ENCODE results near the gene RASGRP1.

The RASGRP1 gene

GRCh38 chr15:38576261-38576660, 11.6 kb upstream of the RASGRP1 start:
- peaks cover 2% of the 10 kb centered on the region; the same call in 1 of the 2 replicates for H3K9me3 ChIP-seq (ENCODE audit: control insufficient read depth, insufficient read depth, low read depth, low read length)
- no peak overlapping the region for H3K27ac ChIP-seq (ENCODE audit: low read depth, low read length)
- no peaks in the 10 kb centered on the region for H3K27me3 ChIP-seq (ENCODE audit: control insufficient read depth, insufficient read depth, low read length)
- H3K4me1 ChIP-seq (ENCODE audit: control insufficient read depth, insufficient read depth, low read length), result no peaks in the 10 kb centered on the region
- H3K4me3 ChIP-seq (ENCODE audit: low read depth, low read length), result no peak overlapping the region
- no peaks in the 10 kb centered on the region for H3K36me3 ChIP-seq (ENCODE audit: control insufficient read depth, insufficient read depth, low read length)
- H3K9ac ChIP-seq (ENCODE audit: low read length), result no peak overlapping the region

GRCh38 chr15:38565287-38565670, 665 bp upstream of the RASGRP1 start:
- H3K4me3 ChIP-seq (ENCODE audit: low read depth, low read length), result peak overlapping the region; percentile 62
- no peaks in the 10 kb centered on the region for H3K9me3 ChIP-seq (ENCODE audit: control insufficient read depth, insufficient read depth, low read depth, low read length)
- no peaks in the 10 kb centered on the region for H3K36me3 ChIP-seq (ENCODE audit: control insufficient read depth, insufficient read depth, low read length)
- H3K27ac ChIP-seq (ENCODE audit: low read depth, low read length), result no peak overlapping the region
- no peak overlapping the region for H3K9ac ChIP-seq (ENCODE audit: low read length)
- peaks cover 9% of the 10 kb centered on the region; the same call in 1 of the 2 replicates for H3K4me1 ChIP-seq (ENCODE audit: control insufficient read depth, insufficient read depth, low read length)
- H3K27me3 ChIP-seq (ENCODE audit: control insufficient read depth, insufficient read depth, low read length), result peaks cover 48% of the 10 kb centered on the region

GRCh38 chr15:38563723-38564519, 693 bp downstream of the RASGRP1 start:
- Histone ChIP-seq H3K9ac (ENCODE audit: low read length) (peak overlapping the region; percentile 67), H3K9me3 (ENCODE audit: control insufficient read depth, insufficient read depth, low read depth, low read length) (no peaks in the 10 kb centered on the region), H3K27me3 (ENCODE audit: control insufficient read depth, insufficient read depth, low read length) (peaks cover 48% of the 10 kb centered on the region), H3K27ac (ENCODE audit: low read depth, low read length) (no peak overlapping the region), H3K4me3 (ENCODE audit: low read depth, low read length) (peak overlapping the region; percentile 62), H3K36me3 (ENCODE audit: control insufficient read depth, insufficient read depth, low read length) (no peaks in the 10 kb centered on the region), H3K4me1 (ENCODE audit: control insufficient read depth, insufficient read depth, low read length) (peaks cover 9% of the 10 kb centered on the region; the same call in 1 of the 2 replicates)

GRCh38 chr15:38562278-38562677, 2.3 kb downstream of the RASGRP1 start:
- Histone ChIP-seq H3K27ac (ENCODE audit: low read depth, low read length) (no peak overlapping the region), H3K4me3 (ENCODE audit: low read depth, low read length) (no peak overlapping the region), H3K9ac (ENCODE audit: low read length) (no peak overlapping the region), H3K36me3 (ENCODE audit: control insufficient read depth, insufficient read depth, low read length) (no peaks in the 10 kb centered on the region), H3K27me3 (ENCODE audit: control insufficient read depth, insufficient read depth, low read length) (peaks cover 48% of the 10 kb centered on the region), H3K9me3 (ENCODE audit: control insufficient read depth, insufficient read depth, low read depth, low read length) (no peaks in the 10 kb centered on the region), H3K4me1 (ENCODE audit: control insufficient read depth, insufficient read depth, low read length) (peaks cover 9% of the 10 kb centered on the region; the same call in 1 of the 2 replicates)

GRCh38 chr15:38560456-38560926, 4.1 kb downstream of the RASGRP1 start:
- no peaks in the 10 kb centered on the region for H3K36me3 ChIP-seq (ENCODE audit: control insufficient read depth, insufficient read depth, low read length)
- H3K9me3 ChIP-seq (ENCODE audit: control insufficient read depth, insufficient read depth, low read depth, low read length), result no peaks in the 10 kb centered on the region
- H3K4me3 ChIP-seq (ENCODE audit: low read depth, low read length), result no peak overlapping the region
- peaks cover 30% of the 10 kb centered on the region for H3K27me3 ChIP-seq (ENCODE audit: control insufficient read depth, insufficient read depth, low read length)
- H3K9ac ChIP-seq (ENCODE audit: low read length), result no peak overlapping the region
- peaks cover 9% of the 10 kb centered on the region; the same call in 1 of the 2 replicates for H3K4me1 ChIP-seq (ENCODE audit: control insufficient read depth, insufficient read depth, low read length)
- no peak overlapping the region for H3K27ac ChIP-seq (ENCODE audit: low read depth, low read length)

GRCh38 chr15:38559636-38560307, 4.8 kb downstream of the RASGRP1 start:
- Histone ChIP-seq H3K9me3 (ENCODE audit: control insufficient read depth, insufficient read depth, low read depth, low read length) (no peaks in the 10 kb centered on the region), H3K4me3 (ENCODE audit: low read depth, low read length) (no peak overlapping the region), H3K4me1 (ENCODE audit: control insufficient read depth, insufficient read depth, low read length) (peaks cover 9% of the 10 kb centered on the region; the same call in 1 of the 2 replicates), H3K36me3 (ENCODE audit: control insufficient read depth, insufficient read depth, low read length) (no peaks in the 10 kb centered on the region), H3K27ac (ENCODE audit: low read depth, low read length) (no peak overlapping the region), H3K27me3 (ENCODE audit: control insufficient read depth, insufficient read depth, low read length) (peaks cover 23% of the 10 kb centered on the region), H3K9ac (ENCODE audit: low read length) (no peak overlapping the region)

GRCh38 chr15:38559131-38559530, 5.5 kb downstream of the RASGRP1 start:
- Histone ChIP-seq H3K27me3 (ENCODE audit: control insufficient read depth, insufficient read depth, low read length) (peaks cover 18% of the 10 kb centered on the region), H3K4me1 (ENCODE audit: control insufficient read depth, insufficient read depth, low read length) (peaks cover 9% of the 10 kb centered on the region; the same call in 1 of the 2 replicates), H3K9me3 (ENCODE audit: control insufficient read depth, insufficient read depth, low read depth, low read length) (no peaks in the 10 kb centered on the region), H3K36me3 (ENCODE audit: control insufficient read depth, insufficient read depth, low read length) (no peaks in the 10 kb centered on the region), H3K9ac (ENCODE audit: low read length) (no peak overlapping the region), H3K27ac (ENCODE audit: low read depth, low read length) (no peak overlapping the region), H3K4me3 (ENCODE audit: low read depth, low read length) (no peak overlapping the region)

GRCh38 chr15:38558372-38559059, 6.1 kb downstream of the RASGRP1 start:
- H3K4me3 ChIP-seq (ENCODE audit: low read depth, low read length), result no peak overlapping the region
- no peaks in the 10 kb centered on the region for H3K36me3 ChIP-seq (ENCODE audit: control insufficient read depth, insufficient read depth, low read length)
- H3K9me3 ChIP-seq (ENCODE audit: control insufficient read depth, insufficient read depth, low read depth, low read length), result no peaks in the 10 kb centered on the region
- no peak overlapping the region for H3K27ac ChIP-seq (ENCODE audit: low read depth, low read length)
- peaks cover 12% of the 10 kb centered on the region for H3K27me3 ChIP-seq (ENCODE audit: control insufficient read depth, insufficient read depth, low read length)
- peaks cover 6% of the 10 kb centered on the region; the same call in 1 of the 2 replicates for H3K4me1 ChIP-seq (ENCODE audit: control insufficient read depth, insufficient read depth, low read length)
- H3K9ac ChIP-seq (ENCODE audit: low read length), result no peak overlapping the region

GRCh38 chr15:38557921-38558320, 6.7 kb downstream of the RASGRP1 start:
- Histone ChIP-seq H3K27me3 (ENCODE audit: control insufficient read depth, insufficient read depth, low read length) (peaks cover 6% of the 10 kb centered on the region), H3K36me3 (ENCODE audit: control insufficient read depth, insufficient read depth, low read length) (no peaks in the 10 kb centered on the region), H3K27ac (ENCODE audit: low read depth, low read length) (no peak overlapping the region), H3K4me3 (ENCODE audit: low read depth, low read length) (no peak overlapping the region), H3K9me3 (ENCODE audit: control insufficient read depth, insufficient read depth, low read depth, low read length) (no peaks in the 10 kb centered on the region), H3K9ac (ENCODE audit: low read length) (no peak overlapping the region), H3K4me1 (ENCODE audit: control insufficient read depth, insufficient read depth, low read length) (peaks cover 10% of the 10 kb centered on the region; the same call in 1 of the 2 replicates)

- no peaks in the 10 kb centered on the region for H3K27me3 ChIP-seq (ENCODE audit: control insufficient read depth, insufficient read depth, low read length)
- no peaks in the 10 kb centered on the region for H3K9me3 ChIP-seq (ENCODE audit: control insufficient read depth, insufficient read depth, low read depth, low read length)
- no peak overlapping the region for H3K27ac ChIP-seq (ENCODE audit: low read depth, low read length)
- no peaks in the 10 kb centered on the region for H3K36me3 ChIP-seq (ENCODE audit: control insufficient read depth, insufficient read depth, low read length)
- peaks cover 5% of the 10 kb centered on the region for H3K4me1 ChIP-seq (ENCODE audit: control insufficient read depth, insufficient read depth, low read length)
- H3K9ac ChIP-seq (ENCODE audit: low read length), result no peak overlapping the region
- H3K4me3 ChIP-seq (ENCODE audit: low read depth, low read length), result no peak overlapping the region
These were observed 8.8 kb downstream of the RASGRP1 start for GRCh38 chr15:38555686-38556334.

Measured in HUES6 (cell line).